ENCODE measurements around the gene PIK3R5. TPM values are rescaled to one million over a fixed set of nuclear protein-coding genes. Genes with fewer than 3 reads are reported as not detected.

Gene PIK3R5
- total RNA-seq, 1 donor from 2014 or later = 14.5 TPM

- Mint-ChIP-seq H3K27me3 (ENCODE audit: unreplicated experiment) (peaks cover 20% of the 10 kb centered on the region), H3K36me3 (ENCODE audit: low read depth, unreplicated experiment) (peaks cover 6% of the 10 kb centered on the region), H3K4me3 (ENCODE audit: unreplicated experiment) (no peak overlapping the region), H3K4me1 (ENCODE audit: unreplicated experiment) (peaks cover 21% of the 10 kb centered on the region), H3K27ac (ENCODE audit: unreplicated experiment) (no peak overlapping the region), H3K9me3 (ENCODE audit: unreplicated experiment) (no peaks in the 10 kb centered on the region)
- DNase-seq (ENCODE audit: low spot score) = no peak
- TF ChIP-seq CTCF (IDR thresholded peaks at IDR 0.05; ENCODE audit: unreplicated experiment) = no peak
Measured at GRCh38 chr17:8870406-8871040, 95.0 kb downstream of the PIK3R5 start.

- TF ChIP-seq CTCF (IDR thresholded peaks at IDR 0.05; ENCODE audit: unreplicated experiment) = no peak
- Mint-ChIP-seq H3K9me3 (ENCODE audit: unreplicated experiment) (no peaks in the 10 kb centered on the region), H3K36me3 (ENCODE audit: low read depth, unreplicated experiment) (peaks cover 6% of the 10 kb centered on the region), H3K4me3 (ENCODE audit: unreplicated experiment) (no peak overlapping the region), H3K27ac (ENCODE audit: unreplicated experiment) (no peak overlapping the region), H3K27me3 (ENCODE audit: unreplicated experiment) (peaks cover 20% of the 10 kb centered on the region), H3K4me1 (ENCODE audit: unreplicated experiment) (peaks cover 22% of the 10 kb centered on the region)
- no peak for DNase-seq (ENCODE audit: low spot score)
Measured at GRCh38 chr17:8869114-8869815, 96.2 kb downstream of the PIK3R5 start.

- H3K36me3 Mint-ChIP-seq (ENCODE audit: low read depth, unreplicated experiment) = peaks cover 6% of the 10 kb centered on the region
- no peak overlapping the region for H3K4me3 Mint-ChIP-seq (ENCODE audit: unreplicated experiment)
- H3K9me3 Mint-ChIP-seq (ENCODE audit: unreplicated experiment) = no peaks in the 10 kb centered on the region
- H3K27ac Mint-ChIP-seq (ENCODE audit: unreplicated experiment) = no peak overlapping the region
- TF ChIP-seq CTCF (IDR thresholded peaks at IDR 0.05; ENCODE audit: unreplicated experiment) = no peak
- H3K4me1 Mint-ChIP-seq (ENCODE audit: unreplicated experiment) = peaks cover 15% of the 10 kb centered on the region
- peaks cover 20% of the 10 kb centered on the region for H3K27me3 Mint-ChIP-seq (ENCODE audit: unreplicated experiment)
- DNase-seq (ENCODE audit: low spot score) = no peak
Measured at GRCh38 chr17:8868529-8868951, 97.0 kb downstream of the PIK3R5 start.

- H3K27me3 Mint-ChIP-seq (ENCODE audit: unreplicated experiment) = peaks cover 19% of the 10 kb centered on the region
- H3K36me3 Mint-ChIP-seq (ENCODE audit: low read depth, unreplicated experiment) = peaks cover 6% of the 10 kb centered on the region
- H3K4me1 Mint-ChIP-seq (ENCODE audit: unreplicated experiment) = peaks cover 12% of the 10 kb centered on the region
- no peaks in the 10 kb centered on the region for H3K9me3 Mint-ChIP-seq (ENCODE audit: unreplicated experiment)
- TF ChIP-seq CTCF (IDR thresholded peaks at IDR 0.05; ENCODE audit: unreplicated experiment) = no peak
- no peak for DNase-seq (ENCODE audit: low spot score)
- H3K4me3 Mint-ChIP-seq (ENCODE audit: unreplicated experiment) = no peak overlapping the region
- no peak overlapping the region for H3K27ac Mint-ChIP-seq (ENCODE audit: unreplicated experiment)
Measured at GRCh38 chr17:8868092-8868491, 97.4 kb downstream of the PIK3R5 start.

GRCh38 chr17:8867361-8867981 is 98.0 kb downstream of the PIK3R5 start, which contains the start of gene PIK3R6:
Gene PIK3R6, minus strand, starts transcription at chr17:8867674. Its CDS starts 17,880 bp downstream, at chr17:8849794.
- Mint-ChIP-seq H3K9me3 (ENCODE audit: unreplicated experiment) (no peaks in the 10 kb centered on the region), H3K4me1 (ENCODE audit: unreplicated experiment) (peaks cover 12% of the 10 kb centered on the region), H3K36me3 (ENCODE audit: low read depth, unreplicated experiment) (peaks cover 6% of the 10 kb centered on the region), H3K4me3 (ENCODE audit: unreplicated experiment) (peak within 1 kb of the TSS; percentile 1), H3K27ac (ENCODE audit: unreplicated experiment) (no peak within 1 kb of the TSS), H3K27me3 (ENCODE audit: unreplicated experiment) (peaks cover 17% of the 10 kb centered on the region)
- no peak for TF ChIP-seq CTCF (IDR thresholded peaks at IDR 0.05; ENCODE audit: unreplicated experiment)
- no peak for DNase-seq (ENCODE audit: low spot score)

Measured in endothelial cell (in vitro differentiated cells).